GM19025 (cell line): ENCODE results near the gene SEL1L2.
A peak's percentile ranks its signal among the peaks of the same experiment; 100 is the strongest.

Experiments used
- ATAC-seq: cut with Tn5 transposase; IDR thresholded peaks from one replicate; pipeline ENCODE4 v1.9.1; 2021; ENCODE audit warnings: mild to moderate bottlenecking, low read depth, moderate library complexity; ENCODE audit not compliant: unreplicated experiment

SEL1L2 gene

DNA sequence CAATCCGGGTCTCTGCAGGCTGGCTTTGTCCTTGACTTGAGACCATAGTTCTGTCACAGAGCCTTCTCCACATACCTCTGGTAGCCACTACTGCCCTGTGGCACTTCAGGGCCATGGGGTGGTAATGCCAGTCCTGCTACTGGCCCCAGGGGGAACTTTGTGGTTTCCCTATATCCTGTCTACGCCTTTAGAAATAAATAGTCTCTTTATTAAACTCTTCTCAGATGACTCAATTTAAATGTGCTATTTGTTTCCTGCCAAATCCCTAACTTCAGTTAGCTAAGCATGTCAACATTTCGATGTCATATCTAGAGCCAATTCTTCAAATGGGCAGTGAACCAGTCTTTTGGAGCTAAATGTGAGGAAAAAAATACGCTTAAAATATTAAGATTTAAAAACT, 60.1 kb downstream of the SEL1L2 start:
- ATAC-seq = peak; percentile 64

DNA sequence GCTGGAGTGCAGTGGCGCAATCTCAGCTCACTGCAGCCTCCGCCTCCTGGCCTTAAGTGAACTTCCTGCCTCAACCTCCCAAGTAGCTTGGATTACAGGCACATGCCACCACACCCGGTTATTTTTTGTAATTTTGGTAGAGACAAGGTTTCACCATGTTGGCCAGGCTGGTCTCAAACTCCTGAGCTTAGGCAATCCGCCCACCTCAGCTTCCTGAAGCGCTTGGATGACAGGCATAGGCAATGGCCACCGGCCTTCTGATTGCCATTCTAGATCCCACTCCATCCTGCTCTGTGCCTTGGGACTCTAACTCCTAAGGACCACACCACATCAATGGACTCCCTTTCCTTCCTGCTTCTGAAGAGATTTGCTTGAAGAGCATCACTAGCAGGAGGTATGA, 60.6 kb downstream of the SEL1L2 start:
- ATAC-seq = no peak

DNA sequence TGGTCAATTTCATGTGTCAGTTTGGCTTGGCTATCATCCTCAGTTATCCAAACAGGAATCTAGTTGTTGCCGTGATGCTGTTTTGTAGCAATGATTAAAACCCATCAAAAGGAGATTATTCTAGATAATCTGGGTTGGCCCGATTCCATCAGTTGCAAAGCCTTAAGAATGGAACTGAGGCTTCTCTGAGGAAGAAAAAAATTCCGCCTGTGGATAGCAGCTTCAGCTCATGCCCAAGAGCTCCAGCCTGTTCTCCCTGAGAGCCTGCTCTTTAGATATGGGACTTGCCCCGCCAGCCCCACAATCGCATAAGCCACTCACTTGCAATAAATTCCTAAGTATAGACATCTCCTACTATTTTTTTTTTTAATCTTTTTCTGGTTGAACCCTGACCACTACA, 61.5 kb downstream of the SEL1L2 start:
- no peak for ATAC-seq

DNA sequence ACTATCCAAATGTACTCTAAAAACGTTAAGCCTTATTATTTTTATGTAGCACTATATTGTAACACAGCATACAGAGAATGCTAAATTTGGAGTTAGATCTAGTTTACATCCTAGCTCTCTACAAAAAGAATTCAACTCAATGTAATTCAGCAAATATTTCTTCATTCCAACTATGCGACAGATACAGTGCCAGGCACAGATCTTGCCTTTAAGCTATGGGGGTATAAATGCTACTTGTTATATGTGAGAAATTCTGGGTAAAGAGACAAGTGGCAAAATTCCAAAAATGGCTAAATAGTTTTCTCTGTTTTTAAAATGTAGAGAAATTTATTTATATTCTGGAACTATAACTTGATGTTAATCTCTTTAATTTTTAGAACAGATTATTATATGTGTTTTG, 63.2 kb downstream of the SEL1L2 start:
- no peak for ATAC-seq

DNA sequence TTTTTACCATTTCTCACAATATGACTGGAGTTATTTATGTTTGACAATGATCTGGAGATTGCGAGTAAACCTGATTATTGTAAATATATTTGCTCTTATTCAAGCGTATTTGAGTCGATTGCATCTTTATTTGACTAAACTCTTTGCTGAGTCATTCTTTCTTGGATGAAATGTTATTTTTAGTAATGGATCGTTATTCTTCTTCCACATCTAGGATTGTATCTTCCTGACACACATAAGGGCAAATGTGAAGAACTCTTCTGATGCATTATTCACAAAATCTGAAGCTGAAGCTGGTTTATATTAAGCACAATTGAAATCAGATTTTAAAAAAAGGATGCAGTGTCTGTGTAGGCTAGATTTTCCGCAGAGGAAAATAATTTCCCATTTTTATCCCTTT, 68.2 kb downstream of the SEL1L2 start:
- no peak for ATAC-seq

DNA sequence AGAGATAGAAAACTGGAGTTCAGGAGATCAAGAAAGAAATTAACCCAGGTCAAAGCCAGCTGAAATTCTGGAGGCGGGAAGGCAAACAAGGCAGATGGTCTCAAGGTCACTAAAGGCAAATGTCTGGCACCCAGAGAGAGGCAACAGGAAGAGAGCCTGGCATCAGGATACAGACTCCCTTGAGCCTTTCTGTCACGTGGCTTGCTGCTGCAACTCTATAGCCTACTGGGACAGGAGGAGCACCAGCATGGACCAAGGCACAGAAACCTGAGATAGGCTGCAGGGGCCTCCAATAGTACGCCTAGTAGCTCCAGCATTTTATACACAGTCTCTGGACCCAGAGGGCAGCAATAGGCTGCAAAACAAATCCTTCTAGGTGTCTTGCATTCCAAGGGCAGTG, 75.1 kb downstream of the SEL1L2 start:
- no peak for ATAC-seq

DNA sequence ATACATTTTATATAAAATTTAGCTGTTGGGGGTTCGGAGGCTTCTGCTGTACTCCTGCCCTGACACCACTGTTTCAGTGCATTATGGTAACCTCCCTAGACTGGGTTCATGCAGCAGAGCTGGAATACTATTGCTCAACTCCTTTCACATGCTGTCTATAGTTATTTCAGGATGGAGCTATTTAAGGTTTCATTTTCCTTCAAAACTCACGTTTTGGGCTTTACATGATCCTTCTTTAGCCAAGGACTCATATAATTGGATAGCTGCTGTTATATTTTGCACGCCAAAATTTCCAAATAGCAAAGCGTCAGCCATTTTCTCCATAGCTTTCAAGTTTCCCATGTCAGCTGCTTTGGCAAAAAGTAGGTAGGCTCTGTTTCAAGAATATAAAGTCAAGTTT, 76.8 kb downstream of the SEL1L2 start:
- ATAC-seq = no peak

DNA sequence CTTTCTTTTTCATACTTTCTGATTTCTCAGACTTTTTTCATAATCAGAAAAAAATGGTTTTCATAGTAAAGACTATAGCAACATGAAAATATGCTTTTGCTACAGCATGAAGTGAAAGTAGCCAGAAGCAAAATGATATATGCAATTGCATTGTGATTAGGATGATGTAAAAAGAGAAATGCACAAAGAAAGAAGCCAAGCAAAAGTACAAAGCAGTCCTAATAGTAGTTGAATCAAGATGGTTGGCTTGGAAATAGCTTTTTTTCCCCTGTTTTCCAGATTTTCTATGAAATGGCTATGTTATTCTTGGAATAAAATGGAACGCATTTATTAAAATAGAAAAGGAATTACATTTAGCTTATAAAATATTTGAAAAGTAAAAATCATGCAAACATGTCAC, 77.3 kb downstream of the SEL1L2 start:
- no peak for ATAC-seq

DNA sequence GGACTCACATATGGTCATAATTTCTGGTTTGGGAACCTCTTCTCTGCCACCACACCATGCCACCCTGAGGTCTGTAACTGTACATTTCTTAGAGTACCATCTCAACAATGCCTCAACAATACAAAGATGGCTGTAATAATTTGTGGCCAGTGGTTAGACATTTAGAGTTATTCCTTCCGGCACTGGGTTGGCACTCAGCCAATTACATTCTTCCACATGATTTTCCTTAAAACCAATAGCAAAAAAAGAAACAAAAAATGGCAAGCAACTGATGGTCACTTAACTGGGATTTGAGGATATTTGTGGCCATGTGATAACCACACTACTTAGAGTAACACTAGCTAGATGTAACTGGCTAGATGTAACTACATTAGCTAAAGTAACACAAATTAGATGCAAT, 79.9 kb downstream of the SEL1L2 start:
- no peak for ATAC-seq

DNA sequence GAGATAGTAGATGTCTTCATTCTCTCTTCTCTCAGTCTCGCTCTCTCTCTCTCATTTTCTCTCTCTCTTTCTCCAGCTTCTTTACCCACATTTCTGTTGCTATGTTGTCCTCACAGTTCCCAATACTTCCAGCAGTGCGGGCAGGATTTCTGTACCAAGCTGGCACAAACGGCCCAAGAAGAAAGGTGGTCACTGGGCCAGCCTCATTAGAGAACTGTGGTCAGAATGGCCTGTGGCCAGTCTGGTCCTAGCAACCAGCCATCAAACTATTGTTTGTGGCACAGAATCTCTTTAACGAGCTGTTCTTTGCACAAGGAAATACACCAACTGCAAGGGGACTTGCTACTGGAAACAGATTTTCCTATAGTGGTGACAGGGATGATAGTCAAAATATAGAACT, 81.3 kb downstream of the SEL1L2 start:
- ATAC-seq = no peak

DNA sequence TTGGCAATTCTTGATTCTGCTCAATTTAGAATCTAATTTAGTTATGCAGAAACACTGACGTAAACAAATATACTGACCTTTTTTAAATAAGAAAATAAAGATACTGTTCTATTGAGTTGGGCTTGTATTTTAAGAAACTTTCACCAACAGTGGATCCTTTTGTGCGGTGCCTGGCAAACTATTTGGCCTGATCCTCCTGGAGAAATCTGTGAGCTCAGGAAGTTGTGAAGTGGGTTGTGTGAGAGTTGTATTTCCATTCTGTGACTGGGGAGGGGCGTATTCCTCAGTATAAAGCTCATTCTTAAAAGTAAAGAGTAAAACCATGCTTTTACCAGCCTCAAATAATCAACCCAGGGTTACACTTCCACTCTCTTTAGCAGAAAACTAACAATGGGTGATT, 85.6 kb downstream of the SEL1L2 start:
- ATAC-seq = no peak

DNA sequence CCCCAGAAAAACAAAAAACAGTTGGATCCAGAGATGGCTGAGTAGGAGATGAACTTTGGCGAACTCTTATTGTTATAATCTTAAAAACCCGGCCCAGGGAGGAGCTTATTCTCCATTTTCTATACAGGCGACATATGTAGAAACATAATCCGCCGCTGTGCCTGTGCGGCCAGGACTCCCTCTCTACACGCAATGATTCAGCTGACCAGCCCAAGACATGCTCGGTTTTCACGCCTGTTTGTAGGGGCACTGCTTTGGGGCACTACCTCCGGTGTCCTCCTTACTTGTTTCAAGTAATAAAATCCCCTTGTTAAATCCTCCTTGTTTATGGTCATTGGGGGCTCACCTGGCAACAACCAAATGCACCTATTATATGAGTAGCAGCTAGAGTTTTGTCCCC, 89.9 kb downstream of the SEL1L2 start:
- ATAC-seq = no peak

DNA sequence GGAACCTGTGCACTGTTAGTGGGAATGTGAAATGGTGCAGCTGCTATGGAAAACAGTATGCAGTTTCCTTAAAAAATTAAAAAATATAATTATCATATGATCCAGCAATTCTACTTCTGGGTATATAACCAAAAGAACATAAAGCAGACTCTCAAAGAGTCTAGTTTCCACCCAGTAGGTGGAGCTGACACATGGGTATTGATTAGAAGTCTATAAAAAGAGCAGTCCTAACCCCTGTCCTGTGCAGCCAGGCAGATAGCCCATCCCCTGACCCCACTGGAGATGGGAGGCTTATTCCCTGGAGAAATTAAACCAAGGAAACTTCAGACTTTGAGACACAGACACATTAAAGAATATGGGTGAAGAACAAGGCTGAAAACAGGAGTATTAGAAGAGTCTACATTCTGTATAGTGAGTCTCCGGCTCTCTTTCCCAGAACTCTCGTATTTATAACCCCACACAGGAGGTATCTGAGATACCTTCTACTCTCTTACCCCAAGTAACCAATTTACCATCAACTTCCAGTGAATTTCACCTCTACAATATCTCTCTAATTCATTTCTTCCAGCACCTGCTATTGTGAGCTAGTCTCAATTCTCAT, 92.3 kb downstream of the SEL1L2 start:
- no peak for ATAC-seq

DNA sequence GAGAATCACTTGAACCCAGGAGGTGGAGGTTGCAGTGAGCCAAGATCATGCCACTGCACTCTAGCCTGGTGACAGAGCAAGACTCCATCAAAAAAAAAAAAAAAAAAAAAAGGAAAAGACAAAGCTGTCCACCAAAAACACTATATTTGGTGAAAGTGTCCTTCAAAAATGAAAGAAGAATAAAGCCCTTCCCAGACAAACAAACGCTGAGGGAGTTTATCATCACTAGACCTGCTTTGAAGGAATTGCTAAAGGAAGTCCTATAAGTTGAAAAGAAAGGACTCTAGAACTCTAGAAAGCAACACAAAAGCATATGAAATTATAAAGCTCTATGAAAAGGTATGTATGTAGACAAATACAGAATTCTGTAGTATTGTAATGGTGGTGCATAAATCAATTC, 98.8 kb downstream of the SEL1L2 start:
- no peak for ATAC-seq

DNA sequence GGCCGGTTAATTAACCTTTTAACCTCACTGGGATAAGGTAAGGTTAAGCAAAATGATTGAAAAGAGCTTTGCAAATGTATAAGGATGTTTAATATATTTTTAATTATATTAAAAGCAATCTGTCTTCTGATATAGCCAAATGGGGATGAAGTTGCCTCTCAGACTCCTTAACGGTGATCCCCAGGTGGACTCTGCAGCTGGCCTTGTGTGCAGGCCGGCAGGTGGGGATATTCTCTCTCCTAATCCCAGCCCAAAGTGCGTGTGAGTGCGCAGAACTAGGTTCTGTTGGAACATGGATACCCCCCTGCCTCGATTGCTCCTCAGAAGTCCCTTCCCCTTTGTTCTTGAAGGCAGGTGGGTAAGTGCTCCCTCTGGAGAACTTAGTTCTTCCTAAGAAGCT, 105.6 kb downstream of the SEL1L2 start:
- ATAC-seq = no peak

DNA sequence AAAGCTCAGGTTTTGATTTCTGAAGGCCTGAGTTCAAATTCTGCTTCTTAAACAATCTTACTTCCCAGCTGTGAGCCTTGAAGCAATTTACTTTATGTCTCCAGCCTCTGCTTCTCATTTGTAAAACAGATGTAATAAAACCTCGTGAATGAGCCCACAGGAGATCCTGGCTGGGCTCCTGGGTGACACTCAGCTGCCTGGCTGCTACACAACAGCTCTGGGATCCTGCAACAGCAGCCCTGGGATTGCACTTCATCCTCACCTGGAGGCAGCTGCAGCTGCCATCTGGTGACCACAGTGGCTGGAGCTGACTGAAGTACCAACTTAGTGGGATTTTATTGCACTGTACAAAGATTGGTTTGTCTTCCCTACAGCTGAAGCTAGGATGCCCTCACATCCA, 107.0 kb downstream of the SEL1L2 start:
- no peak for ATAC-seq

DNA sequence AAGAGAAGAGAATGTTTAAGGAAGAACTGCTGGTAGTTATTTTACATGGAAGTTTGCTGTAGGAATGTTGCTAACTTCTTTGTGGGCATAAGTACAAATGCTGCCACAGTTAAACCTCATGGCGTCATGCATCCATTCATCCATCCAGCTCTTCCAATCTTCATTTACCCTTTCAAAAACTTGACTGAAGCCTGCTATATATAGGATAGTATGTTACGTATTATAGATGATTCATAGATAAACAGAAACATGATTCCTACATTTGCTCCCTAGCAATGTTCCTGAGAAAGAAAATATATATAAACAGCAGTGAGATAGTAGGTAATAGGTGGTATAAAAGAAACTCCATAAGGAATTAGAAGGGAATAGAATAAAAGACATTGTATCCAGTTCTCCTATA, 111.8 kb downstream of the SEL1L2 start:
- no peak for ATAC-seq

DNA sequence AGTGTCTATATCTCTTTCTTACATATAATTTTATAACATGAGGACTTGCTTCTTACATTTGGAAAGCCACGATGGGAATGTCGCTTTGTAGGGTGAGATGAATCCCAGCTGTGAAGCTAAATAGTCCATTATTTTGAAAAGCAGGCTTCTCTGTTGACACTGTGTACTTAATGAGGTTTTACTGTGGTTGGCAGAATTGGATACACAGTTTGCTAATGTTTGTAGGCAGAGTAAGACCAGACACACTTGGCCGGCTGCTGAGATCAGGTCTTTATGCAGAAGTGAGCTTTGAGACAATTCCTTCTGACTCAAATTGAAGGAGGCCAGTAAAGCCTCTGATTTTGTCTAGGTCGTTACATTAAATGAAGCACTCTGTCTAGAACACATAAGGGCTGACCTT, 112.6 kb downstream of the SEL1L2 start:
- ATAC-seq = no peak

DNA sequence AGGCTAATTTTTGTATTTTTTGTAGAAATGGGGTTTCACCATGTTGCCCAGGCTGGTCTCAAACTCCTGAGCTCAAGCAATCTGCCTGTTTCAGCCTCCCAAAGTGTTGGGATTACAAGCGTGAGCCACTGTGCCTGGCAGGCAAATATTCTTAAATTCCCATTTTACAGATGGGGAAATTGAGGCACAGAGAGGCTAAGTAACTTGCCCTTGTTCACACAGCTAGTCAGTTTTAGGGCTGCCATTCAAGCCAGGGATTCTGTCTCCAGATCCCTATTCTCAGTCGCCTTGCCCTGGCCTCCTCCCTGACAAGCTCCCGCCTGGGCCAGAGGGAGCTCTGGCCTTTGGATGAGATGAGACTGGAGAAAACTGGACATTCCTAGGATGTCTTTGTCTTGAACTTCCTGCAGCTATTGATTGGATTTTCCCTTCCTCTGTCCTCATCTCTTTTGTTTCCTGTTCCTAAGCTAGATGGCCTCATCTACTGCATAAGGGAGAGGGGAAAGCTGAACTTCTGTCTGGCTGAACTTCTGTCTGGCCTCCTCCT, 115.1 kb downstream of the SEL1L2 start:
- ATAC-seq = no peak

DNA sequence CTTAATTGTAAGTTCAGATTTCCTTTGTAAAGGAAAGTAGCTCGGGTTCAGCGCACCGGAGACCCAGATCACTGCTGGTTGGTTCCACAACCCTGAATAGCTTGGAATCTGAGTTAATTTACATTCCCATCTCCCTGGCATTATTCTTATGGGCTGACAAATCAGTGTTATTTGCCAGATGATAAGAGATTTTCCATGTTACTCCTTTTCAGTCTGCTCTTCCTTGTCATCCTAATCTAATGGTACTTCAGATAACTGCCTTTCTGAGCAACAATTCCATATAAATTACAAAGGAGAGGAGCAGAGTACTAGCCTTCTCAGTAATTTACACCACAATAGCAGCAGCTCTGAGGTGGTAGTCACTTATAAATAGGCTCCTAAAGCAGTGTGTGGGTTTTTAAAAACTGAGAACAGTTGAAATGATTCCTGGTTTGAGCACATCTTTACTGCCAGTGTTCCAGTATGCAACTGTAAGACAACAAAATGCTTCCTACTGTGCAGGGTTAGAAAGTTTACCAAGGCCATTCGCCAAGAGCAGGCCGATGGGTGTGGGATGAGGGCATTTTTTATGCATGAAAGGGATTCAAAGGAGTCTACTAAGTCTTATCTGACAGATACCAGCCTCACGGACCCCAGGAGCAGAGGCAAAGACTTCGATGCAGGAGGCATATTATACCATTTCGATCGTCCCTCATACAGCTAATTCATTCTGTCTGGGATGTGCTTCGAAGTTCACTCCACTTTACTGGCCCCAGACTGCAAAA, 115.8 kb downstream of the SEL1L2 start:
- ATAC-seq = no peak

DNA sequence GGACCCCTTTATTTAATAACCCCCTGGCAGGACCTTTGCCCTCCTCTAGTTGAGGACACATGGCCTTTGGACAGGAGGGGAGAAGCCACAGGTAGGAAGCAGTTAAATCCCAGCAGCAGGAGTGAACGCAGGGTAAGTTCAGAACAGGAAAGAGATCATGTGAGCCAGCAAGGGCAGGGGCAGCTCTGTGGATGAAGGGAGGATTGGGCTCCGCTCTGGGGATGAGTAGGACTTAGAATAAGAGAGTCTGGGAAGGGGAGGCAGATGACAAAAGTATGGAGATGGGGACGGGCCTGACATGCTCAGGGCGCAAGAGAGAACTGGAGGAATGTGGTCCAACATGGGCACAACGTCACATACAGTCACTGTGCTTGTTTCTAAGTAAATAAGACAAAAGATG, 116.6 kb downstream of the SEL1L2 start:
- ATAC-seq = no peak

DNA sequence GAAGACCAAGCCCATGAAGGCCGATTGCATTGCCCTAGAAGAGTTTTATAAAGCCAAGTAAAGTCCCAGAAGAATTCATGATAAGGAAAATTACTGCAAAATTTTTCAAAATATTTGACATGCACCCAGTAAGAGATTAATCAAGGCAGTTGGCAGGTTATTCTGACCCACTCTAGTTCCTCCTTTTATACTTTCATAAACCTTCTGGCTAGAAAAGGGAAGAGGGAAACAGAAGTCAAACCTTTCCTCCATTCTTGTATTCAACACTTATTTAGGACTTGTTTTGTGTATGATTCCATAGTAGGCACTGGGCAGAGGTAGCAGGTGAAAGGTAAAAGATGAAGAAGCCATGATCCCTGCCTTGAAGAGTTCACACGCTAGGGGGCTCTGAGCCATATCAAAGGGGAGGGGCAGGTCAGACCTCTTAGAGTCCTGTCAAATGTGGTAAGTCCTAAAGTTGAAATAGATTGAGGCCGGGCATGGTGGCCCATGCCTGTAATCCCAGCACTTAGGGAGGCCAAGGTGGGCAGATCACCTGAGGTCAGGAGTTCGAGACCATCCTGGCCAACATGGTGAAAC, 120.2 kb downstream of the SEL1L2 start:
- ATAC-seq = no peak
